Suprapubic skin (tissue), 4 donors: ENCODE measurements around the gene PARD6G. TPM values are rescaled to one million over a fixed set of nuclear protein-coding genes. Genes with fewer than 3 reads are reported as not detected.

Source experiments
- DNase-seq, 2 donors: peaks; one replicate each; pipeline ENCODE4 v3.0.0-alpha.2; 2019; ENCODE audit warnings: low spot score in 2 of 2
- H3K27ac ChIP-seq: fragments of 200-600 bp; sonication (generic); one replicate; pipeline ENCODE4 v1.5.1; 2019
- H3K27me3 ChIP-seq: fragments of 200-600 bp; sonication (generic); one replicate; pipeline ENCODE4 v1.5.1; 2019
- H3K36me3 ChIP-seq: fragments of 200-600 bp; sonication (generic); one replicate; pipeline ENCODE4 v1.5.1; 2019
- H3K4me1 ChIP-seq: fragments of 200-600 bp; sonication (generic); one replicate; pipeline ENCODE4 v1.5.1; 2019
- H3K4me3 ChIP-seq: fragments of 200-600 bp; sonication (generic); one replicate; pipeline ENCODE4 v1.5.1; 2019; ENCODE audit warnings: mild to moderate bottlenecking
- H3K9me3 ChIP-seq: fragments of 200-600 bp; sonication (generic); one replicate; pipeline ENCODE4 v1.5.1; 2019
- EP300 ChIP-seq: sonication (generic); formaldehyde crosslinking; IDR thresholded peaks from one replicate; pipeline ENCODE4 v1.6.1; 2017; ENCODE audit warnings: antibody characterized with exemption
- POLR2A ChIP-seq, 2 donors: fragments of 450-650 bp; IDR thresholded peaks; one replicate each; pipeline ENCODE4 v1.6.1; 2017; ENCODE audit warnings: antibody characterized with exemption in 2 of 2, mild to moderate bottlenecking in 2 of 2, moderate library complexity in 2 of 2
- POLR2AphosphoS5 ChIP-seq, 3 donors: sonication (generic); formaldehyde crosslinking; IDR thresholded peaks; one replicate each; pipeline ENCODE4 v1.6.1; 2017; ENCODE audit warnings: antibody characterized with exemption in 3 of 3
- WGBS: methylation state at CpG from one replicate; pipeline ENCODE4 v1.1.5; 2018; 5-methylcytosine and 5-hydroxymethylcytosine counted together
- total RNA-seq, 4 donors: library from RNA; depleted of rRNA; stranded (reverse); fragments of >200 nt; gene quantifications; one replicate each; pipeline ENCODE4 v1.1.0, GENCODE V29; 2016
- TF ChIP-seq, protein P1 (sequence below), 2 donors: fragments of 200-600 bp in 1 of 2; fragments of 450-650 bp in 1 of 2; sonication (generic) in 1 of 2; IDR thresholded peaks; one replicate each; pipeline ENCODE4 v1.5.1; 2016 to 2019; ENCODE audit warnings: antibody characterized with exemption in 2 of 2, mild to moderate bottlenecking in 1 of 2, moderate library complexity in 1 of 2

The PARD6G gene
- total RNA-seq, 4 donors from 2014 or later: 47.5 to 97.6 (median 82.2) TPM

DNA sequence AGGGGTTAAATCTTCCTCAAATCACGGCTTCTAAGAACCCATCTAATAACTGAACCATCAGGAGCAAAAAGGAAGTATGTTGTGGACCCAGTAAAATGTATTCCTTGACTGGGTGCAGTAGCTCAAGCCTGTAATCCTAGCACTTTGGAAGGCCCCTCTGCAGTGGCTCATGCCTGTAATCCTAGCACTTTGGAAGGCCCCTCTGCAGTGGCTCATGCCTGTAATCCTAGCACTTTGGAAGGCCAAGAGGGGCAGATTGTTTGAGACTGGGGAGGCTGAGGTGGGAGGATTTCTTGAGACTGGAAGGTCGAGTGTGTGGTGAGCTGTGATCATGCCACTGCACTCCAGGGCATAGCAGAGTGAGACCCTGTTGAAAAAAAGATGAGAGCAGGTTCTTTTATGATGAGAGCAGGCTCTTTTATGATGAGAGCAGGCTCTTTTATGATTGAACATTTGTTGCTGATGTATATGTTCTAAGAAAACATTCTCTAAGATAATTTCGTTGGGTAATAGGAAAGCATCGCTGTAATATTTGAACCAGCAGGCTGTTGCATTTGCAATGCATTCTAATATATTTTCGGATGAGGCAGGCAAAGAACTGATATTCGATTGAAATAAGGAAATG is 3.5 kb upstream of the PARD6G start:
- Histone ChIP-seq H3K9me3 (no peaks in the 10 kb centered on the region), H3K27ac (no peak overlapping the region), H3K27me3 (no peaks in the 10 kb centered on the region), H3K36me3 (no peaks in the 10 kb centered on the region), H3K4me1 (peaks cover 40% of the 10 kb centered on the region), H3K4me3 (no peak overlapping the region)
- no peak for DNase-seq
- no peak for TF ChIP-seq EP300
- TF ChIP-seq POLR2A (IDR thresholded peaks at IDR 0.05): no peak
- no peak for TF ChIP-seq POLR2AphosphoS5 (IDR thresholded peaks at IDR 0.05)
- TF ChIP-seq, protein P1, sequence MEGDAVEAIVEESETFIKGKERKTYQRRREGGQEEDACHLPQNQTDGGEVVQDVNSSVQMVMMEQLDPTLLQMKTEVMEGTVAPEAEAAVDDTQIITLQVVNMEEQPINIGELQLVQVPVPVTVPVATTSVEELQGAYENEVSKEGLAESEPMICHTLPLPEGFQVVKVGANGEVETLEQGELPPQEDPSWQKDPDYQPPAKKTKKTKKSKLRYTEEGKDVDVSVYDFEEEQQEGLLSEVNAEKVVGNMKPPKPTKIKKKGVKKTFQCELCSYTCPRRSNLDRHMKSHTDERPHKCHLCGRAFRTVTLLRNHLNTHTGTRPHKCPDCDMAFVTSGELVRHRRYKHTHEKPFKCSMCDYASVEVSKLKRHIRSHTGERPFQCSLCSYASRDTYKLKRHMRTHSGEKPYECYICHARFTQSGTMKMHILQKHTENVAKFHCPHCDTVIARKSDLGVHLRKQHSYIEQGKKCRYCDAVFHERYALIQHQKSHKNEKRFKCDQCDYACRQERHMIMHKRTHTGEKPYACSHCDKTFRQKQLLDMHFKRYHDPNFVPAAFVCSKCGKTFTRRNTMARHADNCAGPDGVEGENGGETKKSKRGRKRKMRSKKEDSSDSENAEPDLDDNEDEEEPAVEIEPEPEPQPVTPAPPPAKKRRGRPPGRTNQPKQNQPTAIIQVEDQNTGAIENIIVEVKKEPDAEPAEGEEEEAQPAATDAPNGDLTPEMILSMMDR (IDR thresholded peaks at IDR 0.05): no peak
- WGBS: 85% methylated on average over 6 of the region's 6 CpGs

DNA sequence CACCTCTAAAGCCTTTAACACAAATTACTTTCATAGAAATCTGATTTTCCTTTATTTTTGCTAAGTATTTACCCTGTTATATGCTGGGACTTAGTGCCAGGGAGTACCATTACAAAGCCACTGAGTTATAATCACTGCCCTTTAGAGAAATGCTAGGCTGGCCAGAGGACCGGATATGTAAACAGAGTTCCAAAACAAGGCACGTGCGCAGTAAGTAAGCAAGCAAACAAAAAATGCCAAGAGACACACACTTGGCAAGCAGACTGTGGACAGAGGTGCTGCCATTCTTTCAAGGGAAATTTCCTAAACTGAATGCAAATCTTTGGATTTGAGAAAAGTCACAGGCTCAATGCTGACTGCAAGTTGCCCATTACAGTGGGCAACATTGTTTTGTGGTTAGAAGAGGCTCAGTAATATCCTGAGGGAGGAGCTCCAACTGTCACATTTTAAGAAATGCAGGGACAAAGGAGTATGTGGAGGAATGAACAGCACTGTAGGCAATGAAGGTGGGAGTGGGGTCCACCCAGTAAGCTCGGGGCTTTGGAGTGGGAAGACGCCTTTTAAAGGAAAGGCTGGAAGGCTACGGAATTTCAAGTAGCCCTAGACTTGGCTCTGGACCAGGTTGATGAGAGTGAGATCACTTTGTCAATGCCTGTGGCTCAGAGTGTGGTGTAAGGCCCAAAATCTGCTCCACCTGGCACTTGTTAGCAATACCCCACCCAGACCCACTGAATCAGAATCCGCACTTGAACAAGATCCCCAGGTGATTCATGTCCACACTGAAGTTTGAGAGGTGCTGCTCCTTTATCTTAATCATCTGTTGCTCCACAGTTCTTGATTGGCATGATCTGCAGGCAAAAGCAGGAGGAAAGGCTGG is 2.1 kb upstream of the PARD6G start:
- no peak for TF ChIP-seq POLR2A (IDR thresholded peaks at IDR 0.05)
- peak in 1 of 3 donors; percentile 34 for TF ChIP-seq POLR2AphosphoS5 (IDR thresholded peaks at IDR 0.05)
- H3K27ac ChIP-seq: peak overlapping the region; percentile 33
- H3K9me3 ChIP-seq: no peaks in the 10 kb centered on the region
- H3K4me3 ChIP-seq: no peak overlapping the region
- H3K27me3 ChIP-seq: no peaks in the 10 kb centered on the region
- peak in 1 of 2 donors; percentile 65 for DNase-seq
- H3K36me3 ChIP-seq: no peaks in the 10 kb centered on the region
- peaks cover 52% of the 10 kb centered on the region for H3K4me1 ChIP-seq
- WGBS: 50% methylated on average over 7 of the region's 7 CpGs

DNA sequence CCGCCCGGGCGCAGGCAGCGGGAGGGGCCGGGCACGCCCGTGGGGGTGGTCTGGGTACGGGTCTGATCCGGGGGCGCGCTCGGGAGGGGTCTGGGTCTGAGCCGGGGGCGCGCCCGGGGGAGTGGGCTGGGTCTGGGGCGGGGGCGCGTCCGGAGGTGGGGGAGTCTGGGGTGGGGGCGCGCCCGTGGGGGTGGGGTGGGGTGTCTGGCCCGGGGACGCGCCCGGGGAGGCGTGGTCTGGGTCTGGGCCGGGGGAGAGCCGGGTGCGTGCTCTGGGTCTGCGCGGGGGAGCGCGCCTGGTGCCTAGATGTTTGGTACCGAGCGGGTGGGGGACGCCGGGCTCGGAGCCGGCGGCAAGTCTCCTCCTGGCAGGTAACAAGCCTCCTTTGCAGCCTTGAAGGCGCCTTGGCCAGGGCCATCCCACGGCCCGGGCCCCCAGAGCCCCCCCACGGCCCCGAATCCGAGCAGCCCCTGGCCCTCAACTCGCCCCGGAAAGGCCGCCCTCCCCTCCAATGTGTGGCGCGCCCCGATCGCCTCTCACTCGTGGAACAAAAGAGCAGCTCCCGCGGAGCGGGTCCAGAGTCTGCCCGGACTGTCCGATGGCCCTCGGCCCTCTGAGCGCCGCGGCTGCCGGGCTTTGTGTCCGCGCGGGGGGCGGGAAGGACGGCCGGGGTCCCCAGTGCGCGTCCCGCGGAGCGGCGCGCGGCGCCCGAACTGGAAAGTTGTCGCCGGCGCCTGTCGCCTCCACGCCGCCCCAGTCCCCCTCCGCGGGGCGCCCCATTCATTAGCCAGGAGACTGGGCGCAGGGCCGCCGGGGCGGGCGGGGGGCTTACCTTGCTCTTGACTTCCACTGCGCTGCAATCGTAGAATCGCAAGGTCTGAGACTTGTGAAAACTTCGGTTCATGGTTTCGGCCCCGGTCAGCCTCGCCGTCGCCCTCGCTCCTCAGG is 595 bp downstream of the PARD6G start:
- under 1% methylated on average over 21 of the region's 106 CpGs for WGBS
- TF ChIP-seq POLR2AphosphoS5 (IDR thresholded peaks at IDR 0.05) (peak in 1 of 3 donors; percentile 82), EP300 (no peak), POLR2A (IDR thresholded peaks at IDR 0.05) (no peak)
- TF ChIP-seq, protein P1 (IDR thresholded peaks at IDR 0.05): no peak
- Histone ChIP-seq H3K27ac (peak overlapping the region; percentile 97), H3K4me3 (peak overlapping the region; percentile 94), H3K9me3 (no peaks in the 10 kb centered on the region), H3K36me3 (no peaks in the 10 kb centered on the region), H3K4me1 (peaks cover 59% of the 10 kb centered on the region), H3K27me3 (no peaks in the 10 kb centered on the region)
- peak; percentile 79 to 83 for DNase-seq

DNA sequence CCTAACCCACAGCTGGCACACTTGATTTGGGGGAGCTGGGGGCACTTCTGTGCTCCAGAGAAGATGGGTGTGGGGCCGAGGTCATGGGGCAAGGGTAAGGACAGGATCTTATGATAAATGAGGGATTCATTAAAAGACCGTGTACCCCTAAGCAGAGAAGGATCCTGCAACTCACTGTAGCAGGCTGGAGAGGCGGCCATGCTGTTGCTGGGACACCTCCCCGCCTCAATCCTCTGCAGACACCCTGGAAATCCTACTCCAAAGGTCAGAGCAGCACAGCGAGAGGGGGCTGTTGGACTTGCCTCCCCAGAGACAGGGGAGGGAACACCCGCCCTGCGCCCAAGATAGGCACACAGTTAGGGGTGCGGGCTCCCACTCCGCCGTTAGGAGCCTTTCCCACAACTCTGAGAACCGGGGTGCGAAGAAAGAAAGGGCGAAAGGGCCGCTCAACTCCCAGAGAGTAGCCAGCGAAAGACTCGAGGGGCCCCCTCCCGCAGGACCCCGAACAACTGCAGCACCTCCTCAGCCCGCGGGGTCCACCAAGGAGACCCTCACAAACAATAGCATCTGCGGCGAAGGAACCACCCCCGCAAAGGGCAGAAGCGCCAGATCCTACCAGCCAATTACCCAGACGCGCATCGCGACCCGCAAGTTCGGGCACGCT is 1.4 kb downstream of the PARD6G start:
- Histone ChIP-seq H3K36me3 (no peaks in the 10 kb centered on the region), H3K9me3 (no peaks in the 10 kb centered on the region), H3K4me3 (peak overlapping the region; percentile 94), H3K27me3 (no peaks in the 10 kb centered on the region), H3K4me1 (peaks cover 62% of the 10 kb centered on the region), H3K27ac (peak overlapping the region; percentile 97)
- 52% methylated on average over 13 of the region's 31 CpGs for WGBS
- no peak for TF ChIP-seq EP300
- TF ChIP-seq POLR2AphosphoS5 (IDR thresholded peaks at IDR 0.05): no peak
- no peak for TF ChIP-seq POLR2A (IDR thresholded peaks at IDR 0.05)
- TF ChIP-seq, protein P1 (IDR thresholded peaks at IDR 0.05): no peak
- peak in 1 of 2 donors; percentile 66 for DNase-seq
